ENCODE data around the gene CROCC2. TPM values are rescaled to one million over a fixed set of nuclear protein-coding genes. Genes with fewer than 3 reads are reported as not detected.
A peak's percentile ranks its signal among the peaks of the same experiment; 100 is the strongest.

The CROCC2 gene
- total RNA-seq, 2 donors from 2014 or later: not detected

GRCh38 chr2:240913810-240914644 is 7.9 kb downstream of the CROCC2 start:
- ATAC-seq (ENCODE audit: insufficient number of reproducible peaks, low FRiP score, low read depth) (no peak), DNase-seq (ENCODE audit: low spot score) (no peak)
- H3K9me3 ChIP-seq: no peaks in the 10 kb centered on the region
- H3K36me3 ChIP-seq: no peaks in the 10 kb centered on the region
- H3K4me1 ChIP-seq (ENCODE audit: control insufficient read depth in 1 of 2, low read depth in 2 of 2): peaks cover 12 to 25% of the 10 kb centered on the region in 2 donors
- H3K27me3 ChIP-seq (replicated peaks; ENCODE audit: insufficient read depth): no peaks in the 10 kb centered on the region
- peak; percentile 90 for TF ChIP-seq CTCF (IDR thresholded peaks at IDR 0.05)
- no peak overlapping the region for H3K27ac ChIP-seq
- H3K4me3 ChIP-seq: peak overlapping the region; percentile 4

- no peaks in the 10 kb centered on the region for H3K9me3 ChIP-seq
- no peaks in the 10 kb centered on the region for H3K36me3 ChIP-seq
- no peak for DNase-seq (ENCODE audit: low spot score)
- no peak overlapping the region for H3K4me3 ChIP-seq
- TF ChIP-seq CTCF (IDR thresholded peaks at IDR 0.05): no peak
- peaks cover 12 to 25% of the 10 kb centered on the region in 2 donors for H3K4me1 ChIP-seq (ENCODE audit: control insufficient read depth in 1 of 2, low read depth in 2 of 2)
- no peak for ATAC-seq (ENCODE audit: insufficient number of reproducible peaks, low FRiP score, low read depth)
- no peaks in the 10 kb centered on the region for H3K27me3 ChIP-seq (replicated peaks; ENCODE audit: insufficient read depth)
- no peak overlapping the region for H3K27ac ChIP-seq
Measured at GRCh38 chr2:240914645-240915525, 8.7 kb downstream of the CROCC2 start.

- ATAC-seq (ENCODE audit: insufficient number of reproducible peaks, low FRiP score, low read depth) (no peak), DNase-seq (ENCODE audit: low spot score) (no peak)
- no peak for TF ChIP-seq CTCF (IDR thresholded peaks at IDR 0.05)
- peaks cover 13 to 25% of the 10 kb centered on the region in 2 donors for H3K4me1 ChIP-seq (ENCODE audit: control insufficient read depth in 1 of 2, low read depth in 2 of 2)
- H3K36me3 ChIP-seq: no peaks in the 10 kb centered on the region
- no peaks in the 10 kb centered on the region for H3K27me3 ChIP-seq (replicated peaks; ENCODE audit: insufficient read depth)
- no peak overlapping the region for H3K27ac ChIP-seq
- no peaks in the 10 kb centered on the region for H3K9me3 ChIP-seq
- no peak overlapping the region for H3K4me3 ChIP-seq
Measured at GRCh38 chr2:240915526-240916341, 9.6 kb downstream of the CROCC2 start.

- no peak overlapping the region for H3K27ac ChIP-seq
- peaks cover 19 to 31% of the 10 kb centered on the region in 2 donors for H3K4me1 ChIP-seq (ENCODE audit: control insufficient read depth in 1 of 2, low read depth in 2 of 2)
- peak; percentile 70 for ATAC-seq (ENCODE audit: insufficient number of reproducible peaks, low FRiP score, low read depth)
- no peak for TF ChIP-seq CTCF (IDR thresholded peaks at IDR 0.05)
- no peaks in the 10 kb centered on the region for H3K9me3 ChIP-seq
- peak; percentile 29 for DNase-seq (ENCODE audit: low spot score)
- no peak overlapping the region for H3K4me3 ChIP-seq
- no peaks in the 10 kb centered on the region for H3K27me3 ChIP-seq (replicated peaks; ENCODE audit: insufficient read depth)
- no peaks in the 10 kb centered on the region for H3K36me3 ChIP-seq
Measured at GRCh38 chr2:240916571-240917008, 10.5 kb downstream of the CROCC2 start.
